KG1 (cell line): Measurements from ENCODE around the gene HFM1.
"Not testable (repeated sequence)": the region's sequence is repeated elsewhere in the genome, so short reads cannot be mapped to it uniquely, and the experiment has no call there.

Experiments
- DNase-seq: peaks from one replicate; lab custom pipeline; 2025; lab: John Stamatoyannopoulos, UW

HFM1 gene

DNA sequence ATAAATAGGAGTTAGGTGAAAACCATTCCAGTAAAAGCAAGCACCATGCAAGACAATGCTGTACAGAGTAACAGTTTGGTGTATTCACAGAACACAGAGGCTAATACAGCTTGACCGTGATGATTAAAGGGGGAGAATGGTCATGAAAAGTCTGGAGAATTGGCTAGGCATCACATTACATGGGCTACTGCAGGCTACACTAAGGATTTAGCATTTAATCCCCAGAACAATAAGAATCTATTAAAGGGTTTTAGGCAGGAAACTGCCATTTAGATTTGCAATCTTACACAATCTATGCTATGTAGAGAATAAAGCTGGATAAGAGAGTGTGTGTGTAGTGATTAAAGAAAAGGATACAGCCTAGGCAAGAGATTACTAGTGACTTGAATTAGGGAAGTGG, 30.6 kb downstream of the HFM1 start:
- DNase-seq: no peak

DNA sequence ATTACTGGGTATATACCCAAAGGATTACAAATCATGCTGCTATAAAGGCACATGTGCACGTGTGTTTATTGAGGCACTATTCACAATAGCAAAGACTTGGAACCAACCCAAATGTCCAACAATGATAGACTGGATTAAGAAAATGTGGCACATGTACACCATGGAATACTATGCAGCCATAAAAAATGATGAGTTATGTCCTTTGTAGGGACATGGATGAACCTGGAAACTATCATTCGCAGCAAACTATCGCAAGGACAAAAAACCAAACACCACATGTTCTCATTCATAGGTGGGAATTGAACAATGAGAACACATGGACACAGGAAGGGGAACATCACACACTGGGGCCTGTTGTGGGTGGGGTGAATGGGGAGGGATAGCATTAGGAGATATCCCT, 32.4 kb downstream of the HFM1 start:
- not testable (repeated sequence) for DNase-seq

DNA sequence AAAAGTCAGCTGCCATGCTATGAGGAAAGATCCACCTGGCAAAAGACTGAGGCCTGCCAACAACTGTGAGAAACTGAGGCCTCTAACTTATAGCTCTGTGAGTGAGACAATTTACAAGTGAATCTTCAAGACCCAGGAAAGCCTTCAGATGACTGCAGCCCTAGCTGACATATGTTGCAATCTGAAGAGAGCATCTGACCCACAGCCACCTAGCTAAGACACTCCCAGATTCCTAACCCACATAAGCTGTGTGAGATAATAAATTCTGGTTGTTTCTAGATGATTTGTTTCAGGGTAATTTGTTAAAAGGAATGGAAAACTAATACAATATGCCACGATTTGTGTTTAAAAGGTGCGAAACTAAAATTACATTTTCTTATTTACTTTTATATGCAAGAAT, 55.1 kb downstream of the HFM1 start:
- DNase-seq: no peak

DNA sequence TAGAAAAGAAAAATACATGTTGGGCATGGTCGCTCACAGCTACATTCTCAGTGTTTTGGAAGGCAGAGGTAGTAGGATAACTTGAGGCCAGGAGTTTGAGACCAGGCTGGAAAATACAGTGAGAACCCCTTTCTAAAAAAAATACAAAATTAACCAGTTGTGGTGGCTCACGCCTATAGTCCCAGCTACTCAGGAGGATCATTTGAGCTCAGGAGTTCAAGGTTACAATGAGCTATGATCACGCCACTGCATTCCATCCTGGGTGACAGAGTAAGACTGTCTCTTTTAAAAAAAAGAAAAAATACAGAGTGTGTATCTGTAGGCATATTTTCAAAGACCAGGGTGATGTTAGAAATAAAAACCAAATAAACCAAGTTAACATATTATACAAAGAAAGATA, 57.8 kb downstream of the HFM1 start:
- no peak for DNase-seq

DNA sequence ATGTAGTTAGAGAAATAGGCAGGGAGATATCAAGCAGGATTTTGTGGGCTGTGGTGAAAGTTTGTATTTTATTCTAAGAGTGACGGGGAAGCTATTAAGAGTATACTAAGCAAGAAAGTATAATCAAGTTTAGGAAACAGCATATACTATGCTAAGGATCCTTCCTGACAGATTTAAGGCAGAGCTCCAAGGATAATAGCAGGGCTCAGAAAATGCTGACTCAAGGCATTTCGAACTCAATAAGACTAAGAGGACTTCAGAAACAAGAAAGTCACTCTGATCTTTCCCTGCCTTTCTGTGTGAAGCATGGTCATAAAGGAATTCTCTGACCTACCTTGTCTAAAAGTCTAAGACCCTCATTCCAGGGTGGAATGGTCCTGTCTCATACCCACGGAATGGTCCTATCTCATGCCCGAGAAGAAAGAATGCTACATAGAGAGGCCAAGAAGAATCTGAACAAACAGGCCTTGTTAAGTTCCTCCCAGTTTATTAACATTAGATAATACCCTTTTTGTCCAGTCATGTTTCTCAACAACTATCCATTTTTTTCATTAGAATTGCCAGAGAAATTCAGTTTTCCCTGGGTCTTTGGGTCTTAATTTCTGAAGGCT, 59.1 kb downstream of the HFM1 start:
- DNase-seq: no peak

DNA sequence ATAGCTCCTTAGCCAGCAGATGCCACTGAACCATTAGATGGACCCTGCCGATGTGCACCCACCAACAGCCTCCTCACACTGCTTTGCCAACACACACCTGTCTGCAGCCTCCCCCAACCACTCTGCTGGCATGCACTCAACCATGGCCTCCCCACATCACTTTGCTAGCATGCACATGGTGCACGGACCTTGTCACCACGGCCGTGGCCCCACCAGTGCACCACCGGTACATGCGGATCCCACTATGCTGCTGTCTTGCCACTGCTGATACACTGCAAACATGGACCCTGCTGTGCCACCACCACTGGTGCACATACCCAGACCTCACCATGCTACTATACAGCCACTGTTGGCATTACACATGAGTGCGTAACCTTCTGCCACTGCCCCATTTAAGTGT, 66.1 kb downstream of the HFM1 start:
- DNase-seq: no peak

DNA sequence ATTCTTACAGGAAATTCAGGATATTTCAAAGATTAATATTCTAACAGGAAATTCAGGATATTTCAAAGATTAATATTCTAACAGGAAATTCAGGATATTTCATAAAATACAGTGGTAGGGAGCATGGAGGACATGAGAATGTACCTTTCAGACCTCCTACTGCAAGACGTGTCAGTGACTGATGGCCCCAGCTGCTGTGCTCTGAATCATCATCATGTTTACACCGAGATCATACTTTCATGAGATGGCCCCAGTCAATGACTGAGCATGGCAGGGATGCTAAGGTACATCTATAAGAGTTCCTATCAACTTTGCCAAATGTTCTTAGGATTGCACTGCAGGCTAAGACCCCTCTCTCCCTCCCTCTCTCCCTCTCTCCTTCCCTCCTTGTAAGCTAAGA, 69.0 kb downstream of the HFM1 start:
- no peak for DNase-seq

DNA sequence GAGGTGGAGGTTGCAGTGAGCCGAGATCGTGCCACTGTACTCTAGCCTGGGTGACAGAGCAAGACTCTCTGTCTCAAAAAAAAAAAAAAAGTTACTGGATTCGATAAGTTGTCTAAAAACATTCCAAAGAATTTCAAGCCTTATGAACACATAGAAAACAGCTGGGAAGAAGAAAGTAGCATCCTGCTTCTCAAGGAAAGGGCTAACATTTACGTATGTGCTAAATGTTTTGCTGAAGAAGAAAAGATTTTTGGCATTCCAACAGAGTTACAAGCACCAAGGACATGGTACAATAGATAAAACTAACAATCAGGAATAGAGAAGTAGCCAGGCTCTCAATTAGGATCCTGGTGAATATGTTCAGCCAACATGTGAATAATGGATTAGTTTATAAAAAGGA, 69.8 kb downstream of the HFM1 start:
- no peak for DNase-seq

DNA sequence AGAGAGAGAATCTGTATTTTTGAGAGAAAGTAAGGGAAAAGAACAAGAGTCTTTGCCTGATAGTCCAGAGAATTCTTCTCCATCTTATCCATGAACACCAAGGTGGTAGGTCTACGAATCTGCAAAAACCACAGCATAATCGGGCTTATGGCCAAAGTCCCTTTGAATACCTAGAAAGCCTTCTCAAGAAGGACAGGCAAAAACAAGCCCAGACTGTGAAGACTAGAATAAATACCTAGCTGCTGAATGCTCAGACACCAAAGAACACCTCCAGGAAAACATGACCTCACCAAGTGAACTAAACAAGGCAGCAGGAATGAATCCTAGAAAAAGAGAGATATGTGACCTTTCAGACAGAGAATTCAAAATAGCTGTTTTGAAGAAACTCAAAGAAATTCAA, 79.2 kb downstream of the HFM1 start:
- no peak for DNase-seq

DNA sequence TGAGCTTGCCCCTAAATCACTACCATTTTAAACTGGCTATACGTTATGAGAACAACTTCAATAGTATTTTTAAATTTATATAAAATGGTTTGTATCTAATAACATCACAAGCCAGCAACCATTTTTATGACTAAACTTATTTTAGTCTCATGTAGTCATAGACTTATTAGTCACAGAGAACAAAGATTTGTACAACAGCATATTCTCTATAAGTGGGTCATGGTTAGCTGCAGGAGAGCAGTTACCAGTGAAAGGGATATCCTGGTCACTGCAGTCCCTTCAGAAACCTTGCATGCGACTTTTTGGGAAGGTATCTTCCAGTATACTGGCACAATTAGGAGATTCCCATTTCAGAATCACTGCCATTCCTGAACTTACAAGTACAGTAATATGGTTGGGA, 90.0 kb downstream of the HFM1 start:
- no peak for DNase-seq

DNA sequence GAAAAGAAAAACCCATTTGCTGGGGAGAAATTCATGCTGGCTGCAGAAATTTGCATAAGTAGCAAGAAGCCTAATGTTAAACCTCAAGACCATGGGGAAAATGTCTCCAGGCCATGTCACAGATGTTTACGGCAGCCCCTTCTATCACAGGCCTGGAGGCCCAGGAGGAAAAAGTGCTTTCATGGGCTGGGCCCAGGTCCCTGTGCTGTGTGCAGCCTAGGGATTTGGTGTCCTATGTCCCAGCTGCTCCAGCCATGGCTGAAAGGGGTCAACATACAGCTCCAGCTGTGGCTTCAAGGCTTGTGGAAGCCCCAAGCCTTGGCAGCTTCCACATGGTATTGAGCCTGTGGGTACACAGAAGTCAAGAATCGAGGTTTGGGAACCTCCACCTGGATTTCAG, 93.0 kb downstream of the HFM1 start:
- DNase-seq: no peak

DNA sequence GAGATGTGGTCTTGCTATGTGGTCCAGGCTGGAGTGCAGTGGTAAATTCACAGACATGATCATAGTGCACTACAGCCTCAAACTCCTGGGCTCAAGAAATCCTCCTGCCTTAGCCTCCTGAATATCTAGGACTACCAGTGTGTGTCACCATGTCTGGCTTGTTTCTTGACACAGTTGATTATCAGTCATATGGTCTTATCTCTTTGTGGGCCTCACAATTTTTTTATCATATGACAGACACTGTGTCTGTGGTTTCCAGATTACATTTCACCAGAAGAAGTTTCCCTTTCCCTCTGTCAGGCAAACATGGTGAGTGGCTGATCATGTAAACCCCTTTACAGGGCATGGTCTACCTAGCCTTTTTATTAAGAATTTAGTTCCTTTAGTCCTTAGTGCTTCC, 96.1 kb downstream of the HFM1 start:
- DNase-seq: no peak

DNA sequence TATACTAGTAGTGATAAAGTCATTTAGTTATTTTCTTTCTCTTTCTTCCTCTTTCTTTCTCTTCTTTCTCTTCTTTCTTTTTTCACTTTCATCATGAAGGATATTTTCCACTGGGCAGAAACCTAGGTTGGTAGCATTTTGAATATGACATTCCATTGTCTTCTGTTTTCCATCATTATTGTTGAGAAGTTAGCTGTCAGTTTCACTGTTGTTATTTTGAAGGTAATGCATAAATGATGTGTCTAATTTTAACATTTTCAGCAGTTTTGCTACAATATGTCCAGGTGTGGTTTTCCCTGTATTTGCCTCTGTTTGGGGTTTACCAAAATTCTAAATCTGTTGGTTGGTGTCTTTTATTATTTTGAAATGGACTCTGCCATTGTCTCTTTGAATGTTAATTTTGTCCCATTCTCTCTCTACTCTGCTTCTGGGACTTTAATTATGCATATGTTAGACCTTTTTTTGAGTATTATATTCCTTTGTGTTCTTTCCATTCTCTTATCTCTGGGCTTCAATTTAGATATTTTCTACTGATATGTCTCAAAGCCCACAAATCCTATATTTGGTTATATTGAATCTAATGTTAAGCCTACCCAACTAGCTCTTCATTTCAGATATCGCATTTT, 96.7 kb downstream of the HFM1 start:
- no peak for DNase-seq

DNA sequence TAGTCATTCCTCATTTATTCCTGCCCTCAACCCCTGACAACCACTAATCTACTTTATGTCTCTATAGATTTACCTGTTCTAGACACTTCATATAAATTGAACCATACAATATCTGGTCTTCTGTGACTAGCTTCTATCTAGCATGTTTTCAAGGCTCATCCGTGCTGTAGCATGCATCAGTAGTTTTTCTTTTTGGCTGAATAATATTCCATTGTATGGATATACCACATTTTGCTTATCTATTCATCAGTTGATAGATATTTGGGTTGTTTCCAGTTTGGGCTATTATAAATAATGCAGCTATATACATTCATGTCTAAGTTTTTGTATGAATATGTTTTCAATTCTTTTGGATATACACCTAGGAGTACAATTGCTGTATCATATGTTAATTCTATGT, 101.5 kb downstream of the HFM1 start:
- DNase-seq: no peak

DNA sequence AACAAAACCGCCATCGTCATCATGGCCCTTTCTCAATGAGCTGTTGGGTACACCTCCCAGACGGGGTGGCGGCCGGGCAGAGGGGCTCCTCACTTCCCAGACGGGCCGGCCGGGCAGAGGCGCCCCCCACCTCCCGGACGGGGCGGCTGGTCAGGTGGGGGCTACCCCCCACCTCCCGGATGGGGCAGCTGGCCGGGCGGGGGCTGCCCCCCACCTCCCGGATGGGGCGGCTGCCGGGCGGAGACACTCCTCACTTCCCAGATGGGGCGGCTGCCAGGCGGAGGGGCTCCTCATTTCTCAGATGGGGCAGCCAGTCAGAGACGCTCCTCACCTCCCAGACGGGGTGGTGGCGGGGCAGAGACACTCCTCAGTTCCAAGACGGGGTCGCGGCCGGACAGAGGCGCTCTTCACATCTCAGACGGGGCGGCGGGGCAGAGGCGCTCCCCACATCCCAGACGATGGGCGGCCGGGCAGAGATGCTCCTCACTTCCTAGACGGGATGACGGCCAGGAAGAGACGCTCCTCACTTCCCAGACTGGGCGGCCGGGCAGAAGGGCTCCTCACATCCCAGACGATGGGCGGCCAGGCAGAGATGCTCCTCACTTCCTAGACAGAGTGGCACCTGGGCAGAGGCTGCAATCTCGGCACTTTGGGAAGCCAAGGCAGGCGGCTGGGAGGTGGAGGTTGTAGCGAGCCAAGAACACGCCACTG, 115.6 kb downstream of the HFM1 start:
- not testable (repeated sequence) for DNase-seq

DNA sequence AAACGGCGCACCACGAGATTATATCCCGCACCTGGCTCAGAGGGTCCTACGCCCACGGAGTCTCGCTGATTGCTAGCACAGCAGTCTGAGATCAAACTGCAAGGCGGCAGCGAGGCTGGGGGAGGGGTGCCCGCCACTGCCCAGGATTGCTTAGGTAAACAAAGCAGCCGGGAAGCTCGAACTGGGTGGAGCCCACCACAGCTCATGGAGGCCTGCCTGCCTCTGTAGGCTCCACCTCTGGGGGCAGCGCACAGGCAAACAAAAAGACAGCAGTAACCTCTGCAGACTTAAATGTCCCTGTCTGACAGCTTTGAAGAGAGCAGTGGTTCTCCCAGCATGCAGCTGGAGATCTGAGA, 117.7 kb downstream of the HFM1 start:
- not testable (repeated sequence) for DNase-seq

DNA sequence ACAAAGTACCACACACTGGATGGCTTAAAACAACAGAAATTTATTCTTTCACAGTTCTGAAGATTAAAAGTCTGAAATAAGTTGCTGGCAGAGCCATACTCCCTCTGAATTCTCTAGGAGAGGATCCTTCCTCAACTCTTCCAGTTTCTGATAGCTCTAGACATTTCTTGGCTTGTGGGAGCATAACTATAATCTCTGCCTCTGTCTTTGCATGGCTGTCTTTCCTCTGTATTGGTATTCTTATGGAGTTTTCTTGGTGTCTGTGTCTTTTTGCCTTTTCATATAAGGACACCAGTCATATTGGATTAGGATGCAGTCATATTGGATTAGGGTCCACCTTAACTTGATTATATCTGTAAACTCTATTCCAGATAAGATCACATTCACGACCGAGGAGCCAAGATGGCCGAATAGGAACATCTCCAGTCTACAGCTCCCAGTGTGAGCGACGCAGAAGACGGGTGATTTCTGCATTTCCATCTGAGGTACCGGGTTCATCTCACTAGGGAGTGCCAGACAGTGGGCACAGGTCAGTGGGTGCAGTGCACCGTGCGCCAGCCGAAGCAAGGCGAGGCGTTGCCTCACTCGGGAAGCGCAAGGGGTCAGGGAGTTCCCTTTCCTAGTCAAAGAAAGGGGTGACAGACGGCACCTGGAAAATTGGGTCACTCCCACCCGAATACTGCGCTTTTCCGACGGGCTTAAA, 118.2 kb downstream of the HFM1 start:
- not testable (repeated sequence) for DNase-seq

DNA sequence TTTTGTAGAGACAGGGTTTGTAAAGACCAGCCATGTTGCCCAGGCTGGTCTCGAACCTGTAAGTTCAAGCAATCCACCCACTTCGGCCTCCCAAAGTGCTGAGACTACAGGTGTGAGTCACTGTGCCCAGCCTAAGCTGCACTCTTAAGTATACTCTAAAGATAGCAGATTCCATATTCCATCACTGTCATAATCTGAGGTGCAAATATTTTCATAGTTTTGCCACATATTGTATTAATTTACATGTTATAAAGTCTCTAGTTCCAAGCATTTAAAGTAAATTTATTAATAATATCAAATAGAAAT, 121.3 kb downstream of the HFM1 start:
- no peak for DNase-seq

DNA sequence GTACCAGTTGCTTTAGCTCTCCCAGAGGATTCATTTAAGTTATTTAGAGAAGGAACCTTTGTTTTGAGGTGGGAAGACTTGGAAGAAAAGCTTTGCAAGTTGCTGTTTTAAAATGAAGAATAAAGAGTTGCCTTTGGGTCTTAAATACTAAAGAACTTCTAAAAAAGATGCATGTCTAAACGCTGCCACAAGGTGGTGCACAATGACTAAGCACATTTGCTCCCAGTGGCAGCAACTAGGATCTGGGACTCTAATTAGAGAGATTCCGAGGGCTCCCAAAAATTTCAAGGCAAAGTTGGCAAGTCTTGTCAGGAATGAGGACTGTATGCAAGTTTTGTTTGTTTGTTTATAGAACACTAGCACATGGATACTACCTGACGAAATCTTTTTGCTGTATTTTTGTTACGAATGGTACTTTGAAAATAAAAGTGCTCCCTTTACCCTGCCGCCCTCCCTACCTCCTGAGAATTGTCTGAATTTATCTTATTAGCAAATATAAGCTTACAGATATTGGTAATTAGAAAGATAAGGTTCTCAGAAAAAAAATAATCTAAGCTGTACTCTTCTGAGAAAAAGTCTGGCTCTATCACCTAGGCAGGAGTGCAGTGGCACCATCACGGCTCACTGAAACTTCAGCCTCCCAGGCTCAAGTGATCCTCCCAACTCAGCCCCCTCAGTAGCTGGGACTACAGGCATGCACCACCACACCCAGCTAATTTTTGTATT, 121.8 kb downstream of the HFM1 start:
- DNase-seq: peak; percentile 26

DNA sequence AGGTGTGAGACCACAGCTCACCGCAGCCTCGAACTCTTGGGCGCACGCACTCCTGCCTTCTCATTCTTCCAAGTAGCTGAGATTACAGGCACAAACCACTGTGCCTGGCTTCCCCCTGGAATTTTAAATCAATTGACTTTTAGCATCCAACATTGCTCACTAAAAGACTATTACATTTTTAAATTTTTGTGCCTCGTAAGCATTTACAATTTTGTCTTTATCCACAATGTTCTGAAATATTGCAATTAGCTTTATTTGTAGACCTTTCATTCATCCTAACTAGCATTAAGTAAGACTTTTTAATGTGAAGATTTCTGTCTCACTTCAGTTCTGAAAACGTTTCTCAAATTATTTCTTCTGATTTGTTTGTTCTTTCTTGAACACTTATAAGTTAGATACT, 122.9 kb downstream of the HFM1 start:
- no peak for DNase-seq

DNA sequence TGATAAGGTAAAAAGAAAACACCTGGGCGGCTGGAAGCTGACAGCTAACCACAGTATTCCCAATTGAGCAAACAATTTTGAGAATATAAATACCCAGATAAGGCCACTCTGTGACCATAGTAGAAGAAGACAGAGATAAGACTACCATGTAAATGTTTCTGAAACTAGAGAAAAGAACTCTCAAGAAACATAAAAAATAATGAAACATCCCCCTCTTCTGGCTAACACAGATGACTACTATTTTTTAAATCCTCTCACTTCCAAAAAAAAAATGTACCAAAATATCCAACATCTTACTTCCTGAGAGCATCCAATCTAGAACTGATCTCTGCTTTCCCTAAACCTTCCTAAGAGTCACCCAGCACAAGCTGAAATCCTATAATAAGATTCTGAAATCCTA, 125.9 kb downstream of the HFM1 start:
- DNase-seq: no peak

DNA sequence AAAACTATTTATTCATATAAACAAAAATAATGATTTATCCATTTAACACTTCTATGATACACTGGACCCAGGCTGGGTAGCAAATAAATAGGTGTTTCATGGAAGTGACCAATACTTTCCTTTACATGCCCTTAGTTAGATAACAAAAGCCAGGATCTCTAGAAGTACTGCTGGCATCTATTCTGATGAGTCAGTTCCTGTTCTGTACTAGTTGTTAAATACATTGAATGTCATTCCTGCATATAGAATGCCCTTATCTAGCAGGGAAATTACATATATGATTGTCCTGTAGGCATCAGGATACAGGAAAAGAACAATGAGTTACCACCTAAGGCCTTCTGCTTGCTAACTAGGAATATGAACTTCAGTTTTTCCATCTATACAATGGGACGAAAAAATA, 130.8 kb downstream of the HFM1 start:
- DNase-seq: no peak

DNA sequence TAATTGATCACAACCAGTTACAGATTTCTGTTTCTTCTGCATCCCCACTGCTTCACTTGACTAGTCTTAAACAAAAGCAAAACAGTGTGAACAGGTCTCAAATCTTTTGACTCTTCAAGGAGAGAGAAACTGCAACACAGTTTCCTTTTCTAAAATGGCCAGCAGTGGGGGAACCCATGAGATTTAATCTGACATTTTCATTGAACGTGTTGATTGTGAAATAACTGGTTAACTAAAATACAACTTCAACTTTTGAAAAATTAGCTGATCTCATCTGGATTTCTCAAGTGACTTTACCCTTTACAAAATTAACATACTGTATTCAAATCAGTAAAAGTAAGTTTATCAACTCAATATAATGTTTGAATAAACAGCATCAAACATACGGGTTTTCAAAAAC, 143.0 kb downstream of the HFM1 start:
- no peak for DNase-seq
